ENCODE results near the gene SH3PXD2A.

Gene SH3PXD2A

DNA sequence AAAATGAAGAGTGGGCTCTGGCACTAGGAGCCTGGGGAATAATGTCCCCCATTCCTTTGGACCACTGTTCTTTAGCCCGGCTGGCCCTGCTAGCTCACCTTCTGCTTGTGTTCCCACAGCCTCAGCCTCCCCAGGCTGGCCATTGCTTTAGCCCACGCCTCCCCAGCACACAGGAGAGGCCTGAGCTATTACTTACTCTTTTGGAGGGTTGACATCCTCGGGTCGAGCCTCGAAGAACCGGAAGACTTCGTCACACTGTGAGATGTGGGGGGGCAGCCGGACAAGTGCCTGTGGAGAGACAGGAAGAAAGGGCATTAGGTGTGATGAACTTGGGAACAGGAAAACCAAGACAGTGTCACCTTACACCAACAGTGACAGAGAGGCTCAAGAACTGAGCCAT, 131.3 kb downstream of the SH3PXD2A start:
- DNase-seq (ENCODE audit: low read depth in 2 of 2): no peak

DNA sequence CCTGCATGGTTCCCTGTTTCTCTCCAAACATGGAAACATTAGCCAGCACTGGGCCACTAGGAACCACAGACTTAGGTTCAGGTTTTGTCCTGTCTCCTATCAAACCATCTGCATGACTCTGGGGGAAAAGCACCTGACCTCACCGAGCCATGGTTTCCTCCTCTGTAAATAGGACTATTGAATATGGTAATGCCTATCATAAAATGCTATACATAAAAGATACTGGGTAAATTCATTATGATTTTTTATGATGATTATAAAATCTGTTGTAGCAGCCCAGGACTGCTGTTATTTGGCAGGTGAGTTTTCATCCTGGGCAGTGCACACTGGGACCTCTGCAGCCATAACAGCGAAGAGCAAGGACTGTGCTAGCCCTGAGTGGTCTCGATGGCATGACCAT, 131.8 kb downstream of the SH3PXD2A start:
- DNase-seq (ENCODE audit: low read depth in 2 of 2): no peak

DNA sequence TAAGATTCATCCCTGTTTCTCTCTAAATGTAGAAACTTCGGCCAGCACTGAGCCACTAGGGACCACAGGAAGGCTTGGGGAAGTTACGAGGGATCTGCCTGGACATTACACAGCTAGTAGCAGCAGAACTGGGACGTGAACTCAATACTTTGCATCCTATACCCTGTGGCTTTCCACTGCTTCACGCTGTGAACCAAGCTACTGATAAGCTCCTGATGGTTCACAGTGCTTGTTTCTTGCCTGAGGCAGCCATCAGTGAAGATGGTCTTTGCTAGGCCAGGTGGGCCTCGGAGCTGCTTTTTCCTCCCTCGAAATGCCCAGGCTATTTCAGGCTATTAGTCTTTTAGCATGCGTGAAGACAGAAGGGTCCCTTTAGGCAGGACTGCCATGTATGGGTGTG, 132.7 kb downstream of the SH3PXD2A start:
- DNase-seq (ENCODE audit: low read depth in 2 of 2): no peak

- DNase-seq (ENCODE audit: low read depth in 2 of 2): no peak
Measured at GRCh38 chr10:103720964-103721335, 134.4 kb downstream of the SH3PXD2A start.

DNA sequence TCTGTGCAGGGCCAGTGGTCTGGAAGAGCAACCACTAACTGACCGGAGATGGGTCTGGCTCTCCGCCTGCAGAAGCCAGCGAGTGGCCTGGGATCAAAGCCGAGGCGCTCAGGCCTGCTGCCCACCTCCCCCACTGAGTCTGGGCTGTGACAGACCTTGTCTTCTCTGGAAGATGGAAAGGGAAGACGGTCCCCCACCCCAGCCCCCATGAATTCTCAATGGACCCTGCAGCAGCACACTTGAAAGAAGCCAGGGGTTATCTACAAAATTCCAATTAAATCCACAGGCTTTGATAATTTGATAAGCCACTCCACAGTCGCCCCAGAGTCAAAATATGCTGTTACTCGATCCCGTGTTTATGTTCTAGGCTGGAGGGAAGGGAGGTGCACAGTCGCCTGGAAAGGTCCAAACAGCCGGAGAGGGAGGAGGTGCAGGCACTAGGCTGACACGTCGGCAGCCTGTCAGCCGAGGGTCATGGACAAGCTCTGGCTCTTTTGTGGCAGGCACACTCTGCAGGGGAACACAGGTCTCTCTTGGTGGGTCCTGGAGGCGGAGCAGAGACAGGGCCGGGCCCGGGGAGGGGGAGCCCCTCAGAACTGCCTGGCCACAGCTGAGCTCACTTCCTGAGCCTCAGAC, 134.9 kb downstream of the SH3PXD2A start:
- DNase-seq (ENCODE audit: low read depth in 2 of 2): no peak

DNA sequence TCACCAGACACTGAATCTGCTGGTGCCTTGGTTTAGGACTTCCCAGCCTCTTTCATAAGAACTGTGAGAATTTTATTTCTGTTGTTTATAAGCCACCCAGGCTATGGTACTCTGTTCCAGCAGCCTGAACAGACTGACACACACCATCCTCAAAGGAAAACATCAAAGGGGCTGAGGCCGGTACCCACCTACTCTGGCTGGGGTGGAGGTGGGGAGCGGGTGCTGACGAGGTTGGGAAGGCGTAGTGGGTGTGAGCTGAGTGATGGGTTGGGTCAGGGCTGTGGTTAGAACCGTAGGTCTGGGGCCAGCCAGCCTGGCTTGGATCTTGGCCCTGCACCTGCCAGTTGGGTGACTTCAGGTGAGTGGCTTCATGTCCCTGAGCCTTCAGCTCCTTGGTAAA, 136.3 kb downstream of the SH3PXD2A start:
- no peak for DNase-seq (ENCODE audit: low read depth in 2 of 2)

DNA sequence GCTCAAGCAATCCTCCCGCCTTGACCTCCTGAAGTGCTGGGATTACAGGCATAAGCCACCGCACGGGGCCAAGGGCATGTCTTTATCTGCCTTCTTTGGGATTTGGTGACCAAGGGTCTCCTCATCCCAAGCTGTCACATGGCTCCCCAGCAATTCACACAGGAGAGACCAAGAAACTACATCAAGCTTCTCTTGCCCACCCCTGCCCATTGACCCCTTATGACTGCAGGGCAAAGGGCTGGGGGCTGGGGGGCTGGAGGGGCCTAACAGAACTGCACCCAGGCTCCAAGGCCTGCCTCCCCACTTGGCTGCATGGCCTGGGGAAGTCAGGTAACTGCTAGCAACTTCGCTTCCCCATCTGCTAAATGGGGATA, 137.1 kb downstream of the SH3PXD2A start:
- no peak for DNase-seq (ENCODE audit: low read depth in 2 of 2)

GRCh38 chr10:103717341-103718246, 137.8 kb downstream of the SH3PXD2A start:
- no peak for DNase-seq (ENCODE audit: low read depth in 2 of 2)

- no peak for DNase-seq (ENCODE audit: low read depth in 2 of 2)
Measured at GRCh38 chr10:103716206-103717160, 138.9 kb downstream of the SH3PXD2A start.

GRCh38 chr10:103715430-103715829, 139.9 kb downstream of the SH3PXD2A start:
- DNase-seq (ENCODE audit: low read depth in 2 of 2): no peak

GRCh38 chr10:103714232-103714891, 141.0 kb downstream of the SH3PXD2A start:
- DNase-seq (ENCODE audit: low read depth in 2 of 2): no peak

- no peak for DNase-seq (ENCODE audit: low read depth in 2 of 2)
Measured at GRCh38 chr10:103713676-103714075, 141.7 kb downstream of the SH3PXD2A start.

DNA sequence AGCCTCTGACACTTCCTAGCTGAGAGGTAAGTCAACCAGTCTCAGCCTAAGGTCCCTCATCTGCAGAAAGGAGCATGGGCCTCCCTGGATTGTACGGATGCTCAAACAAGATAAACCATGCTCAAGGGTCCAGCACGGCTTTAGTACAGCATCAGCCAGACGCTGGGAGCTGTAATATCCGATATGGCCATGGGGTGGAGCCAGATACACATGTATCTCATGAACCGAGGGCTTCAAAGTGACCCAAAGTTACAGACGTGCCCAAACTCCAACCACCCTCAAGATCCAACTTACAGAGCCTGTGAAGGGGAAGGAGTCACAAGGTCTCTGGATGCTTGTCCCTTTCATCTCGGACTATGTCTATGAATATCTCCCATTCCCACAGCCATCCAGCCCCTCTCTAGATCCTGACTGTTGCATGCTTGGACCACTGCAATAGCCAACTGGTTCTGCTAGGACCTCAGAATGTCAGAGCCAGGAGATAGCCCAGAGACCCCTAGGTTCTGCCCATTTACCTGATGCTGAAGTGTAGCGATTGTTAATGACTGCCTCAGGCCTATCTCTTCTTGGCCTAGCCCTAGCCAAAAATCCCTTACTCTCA, 142.4 kb downstream of the SH3PXD2A start:
- DNase-seq (ENCODE audit: low read depth in 2 of 2): peak; percentile 52 to 76

- DNase-seq (ENCODE audit: low read depth in 2 of 2): no peak
Measured at GRCh38 chr10:103712146-103712545, 143.2 kb downstream of the SH3PXD2A start.

DNA sequence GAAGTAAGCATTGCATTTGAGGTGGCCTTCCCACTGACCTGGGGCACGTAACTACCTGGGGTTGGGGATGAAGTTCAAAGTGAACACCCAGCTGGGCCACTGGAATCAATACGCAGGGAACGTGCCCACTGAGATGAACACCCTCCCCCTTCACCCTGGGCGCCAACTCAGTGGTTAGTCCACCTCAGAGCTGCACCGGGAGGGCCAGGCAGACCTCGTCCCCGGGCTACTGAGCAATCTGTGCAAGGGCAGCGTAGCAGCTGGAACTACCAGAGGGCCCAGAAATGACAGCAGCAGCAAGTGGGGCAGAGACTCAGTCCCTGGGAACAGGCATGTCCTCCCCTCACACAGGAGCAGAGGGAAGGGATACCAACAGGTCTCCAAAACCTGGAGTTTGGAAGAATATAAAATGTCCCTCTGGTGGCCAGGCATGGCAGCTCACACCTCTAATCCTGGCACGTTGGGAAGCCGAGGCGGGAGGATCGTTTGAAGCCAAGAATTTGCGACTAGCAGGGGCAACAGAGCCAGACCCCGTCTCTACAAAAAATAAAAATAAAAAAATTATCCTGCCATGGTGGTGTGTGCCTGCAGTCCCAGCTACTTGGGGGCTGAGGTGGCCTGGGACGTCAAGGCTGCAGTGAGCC, 143.9 kb downstream of the SH3PXD2A start:
- DNase-seq (ENCODE audit: low read depth in 2 of 2): no peak

- DNase-seq (ENCODE audit: low read depth in 2 of 2): no peak
Measured at GRCh38 chr10:103710490-103710889, 144.9 kb downstream of the SH3PXD2A start.

- no peak for DNase-seq (ENCODE audit: low read depth in 2 of 2)
Measured at GRCh38 chr10:103709341-103709920, 145.9 kb downstream of the SH3PXD2A start.

GRCh38 chr10:103708627-103709288, 146.6 kb downstream of the SH3PXD2A start:
- DNase-seq (ENCODE audit: low read depth in 2 of 2): no peak

DNA sequence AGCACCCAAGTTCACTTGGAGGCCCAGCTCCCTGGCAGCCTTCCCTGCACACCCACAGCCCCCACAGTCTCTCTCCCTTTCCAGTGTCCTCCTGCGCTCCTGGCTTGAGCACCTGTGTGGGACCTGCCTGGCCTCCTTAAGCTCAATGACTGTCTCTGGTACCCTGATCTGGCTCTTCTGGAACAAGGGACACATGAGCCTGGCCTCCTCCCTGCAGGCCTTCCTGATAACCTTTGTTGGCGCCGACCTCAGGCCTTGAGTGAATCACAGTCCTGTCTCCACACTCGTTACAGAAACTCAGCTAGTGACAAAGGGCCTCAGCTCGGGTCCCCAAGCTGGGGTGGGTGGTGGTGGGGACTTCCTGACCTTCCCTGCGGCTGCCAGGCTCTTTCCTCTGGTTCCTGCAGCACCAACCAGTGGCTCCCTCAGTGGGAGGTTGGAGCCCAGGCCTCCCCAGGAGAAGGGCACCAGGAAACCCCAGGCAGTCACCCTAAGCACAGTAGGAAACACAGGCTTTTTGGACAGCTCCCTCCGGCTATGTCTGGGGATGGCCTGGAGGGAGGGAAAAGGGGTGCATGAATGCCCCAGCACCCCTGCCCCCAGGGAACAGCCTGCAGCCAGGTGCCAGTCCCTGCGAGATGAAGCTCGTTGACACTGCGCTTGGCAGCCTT, 147.3 kb downstream of the SH3PXD2A start:
- no peak for DNase-seq (ENCODE audit: low read depth in 2 of 2)
